HG03045 (cell line): ENCODE measurements around the gene RAB20.
"Not testable (repeated sequence)": the region's sequence is repeated elsewhere in the genome, so short reads cannot be mapped to it uniquely, and the experiment has no call there.

Experiments used
- ATAC-seq: cut with Tn5 transposase; IDR thresholded peaks from one replicate; pipeline ENCODE4 v1.9.1; 2021; ENCODE audit warnings: mild to moderate bottlenecking, moderate library complexity; ENCODE audit not compliant: unreplicated experiment

The RAB20 gene, protein sequence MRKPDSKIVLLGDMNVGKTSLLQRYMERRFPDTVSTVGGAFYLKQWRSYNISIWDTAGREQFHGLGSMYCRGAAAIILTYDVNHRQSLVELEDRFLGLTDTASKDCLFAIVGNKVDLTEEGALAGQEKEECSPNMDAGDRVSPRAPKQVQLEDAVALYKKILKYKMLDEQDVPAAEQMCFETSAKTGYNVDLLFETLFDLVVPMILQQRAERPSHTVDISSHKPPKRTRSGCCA

DNA sequence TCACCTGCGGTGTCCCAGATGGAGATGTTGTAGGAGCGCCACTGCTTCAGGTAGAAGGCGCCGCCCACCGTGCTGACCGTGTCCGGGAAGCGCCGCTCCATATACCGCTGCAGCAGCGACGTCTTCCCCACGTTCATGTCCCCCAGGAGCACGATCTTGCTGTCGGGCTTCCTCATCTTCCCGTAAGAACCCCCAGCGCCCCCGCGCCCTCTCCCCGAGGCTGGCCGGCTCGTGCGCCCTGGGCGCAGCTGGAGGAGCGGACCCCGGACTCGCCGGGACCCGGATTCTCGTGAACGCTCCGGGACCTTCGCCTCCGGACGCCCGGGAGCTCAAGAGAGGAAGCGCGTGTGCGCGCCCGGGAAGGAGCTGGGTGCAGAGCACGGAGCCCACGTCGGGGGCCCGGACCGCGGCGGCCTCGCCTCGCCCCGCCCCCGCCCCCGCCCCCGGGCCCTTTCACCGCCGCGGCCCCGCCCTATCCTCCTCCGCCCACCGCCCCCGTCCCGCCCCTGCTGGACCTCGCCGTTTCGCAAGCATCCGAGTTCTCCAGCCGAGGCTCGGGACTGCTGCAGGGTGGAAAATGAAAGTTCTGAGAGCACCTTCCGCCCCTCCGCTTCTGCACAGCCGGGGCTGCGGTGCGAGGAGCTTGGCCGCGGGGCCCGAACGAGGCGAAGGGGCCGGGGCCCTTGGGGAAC is at the start of gene RAB20:
Gene RAB20, minus strand, starts transcription at position 379 of the 692 bp plus-strand sequence. Its CDS starts 203 bp downstream, at position 176.
- ATAC-seq: peak; percentile 76

DNA sequence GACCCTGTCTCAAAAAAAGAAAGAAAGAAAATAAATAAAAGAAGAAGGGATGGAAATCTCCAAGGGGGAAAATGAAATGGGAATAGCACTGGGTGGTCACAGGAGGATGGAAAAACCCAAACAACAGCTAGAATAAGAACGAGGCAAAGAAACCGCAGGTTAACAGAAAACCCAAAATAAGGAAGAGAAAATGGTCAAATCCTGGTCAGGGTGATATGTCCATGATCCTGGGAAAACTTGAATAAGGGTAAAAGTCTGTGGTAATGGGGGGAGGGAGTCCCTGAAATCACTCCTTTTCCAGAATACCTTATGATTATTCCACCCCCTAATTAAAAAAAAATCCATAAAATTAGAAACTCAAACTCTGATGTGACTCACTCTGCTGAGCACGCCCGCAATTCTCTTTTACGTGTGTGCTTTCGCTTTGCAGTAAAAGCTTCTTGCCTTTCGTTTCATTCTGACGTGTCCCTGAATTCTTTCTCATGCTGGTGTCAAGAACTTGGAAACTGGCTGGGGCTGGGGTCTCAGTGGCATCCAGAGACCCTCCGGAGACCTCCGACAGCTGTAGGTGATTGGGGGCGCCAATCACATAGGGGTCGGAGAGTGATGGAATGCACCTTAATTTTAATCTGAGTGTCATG is 49.6 kb upstream of the RAB20 start:
- ATAC-seq: peak; percentile 45

GRCh38 chr13:110607675-110608224 is 46.2 kb upstream of the RAB20 start:
- no peak for ATAC-seq

DNA sequence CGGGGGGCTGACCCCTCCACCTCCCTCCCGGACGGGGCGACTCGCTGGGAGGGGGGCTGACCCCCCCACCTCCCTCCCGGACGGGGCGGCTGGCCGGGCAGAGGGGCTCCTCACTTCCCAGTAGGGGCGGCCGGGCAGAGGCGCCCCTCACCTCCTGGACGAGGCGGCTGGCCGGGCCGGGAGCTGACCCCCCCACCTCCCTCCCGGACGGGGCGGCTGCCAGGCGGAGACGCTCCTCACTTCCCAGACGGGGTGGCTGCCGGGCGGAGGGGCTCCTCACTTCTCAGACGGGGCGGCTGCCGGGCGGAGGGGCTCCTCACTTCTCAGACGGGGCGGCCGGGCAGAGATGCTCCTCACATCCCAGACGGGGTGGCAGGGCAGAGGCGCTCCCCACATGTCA is 44.8 kb upstream of the RAB20 start:
- ATAC-seq: not testable (repeated sequence)

GRCh38 chr13:110605132-110605531 is 43.6 kb upstream of the RAB20 start:
- no peak for ATAC-seq

DNA sequence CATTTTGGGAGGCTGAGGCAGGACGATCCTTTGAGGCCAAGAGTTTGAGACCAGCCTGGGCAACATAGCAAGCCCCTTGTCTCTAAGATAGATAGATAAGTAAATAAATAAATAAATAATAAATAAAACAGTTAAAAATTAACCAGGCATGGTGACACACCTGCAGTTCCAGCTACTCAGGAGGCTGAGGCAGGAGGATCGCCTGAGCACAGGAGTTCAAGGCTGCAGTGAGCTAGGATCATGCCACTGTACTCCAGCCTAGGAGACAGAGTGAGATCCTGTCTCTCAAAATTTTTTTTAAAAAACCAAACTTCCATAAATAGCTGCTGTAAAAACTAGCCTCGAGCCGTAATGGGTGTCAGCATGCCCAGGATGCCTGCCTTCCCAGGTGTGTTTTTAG is 39.5 kb upstream of the RAB20 start:
- no peak for ATAC-seq

GRCh38 chr13:110600261-110600819 is 38.8 kb upstream of the RAB20 start:
- ATAC-seq: no peak

DNA sequence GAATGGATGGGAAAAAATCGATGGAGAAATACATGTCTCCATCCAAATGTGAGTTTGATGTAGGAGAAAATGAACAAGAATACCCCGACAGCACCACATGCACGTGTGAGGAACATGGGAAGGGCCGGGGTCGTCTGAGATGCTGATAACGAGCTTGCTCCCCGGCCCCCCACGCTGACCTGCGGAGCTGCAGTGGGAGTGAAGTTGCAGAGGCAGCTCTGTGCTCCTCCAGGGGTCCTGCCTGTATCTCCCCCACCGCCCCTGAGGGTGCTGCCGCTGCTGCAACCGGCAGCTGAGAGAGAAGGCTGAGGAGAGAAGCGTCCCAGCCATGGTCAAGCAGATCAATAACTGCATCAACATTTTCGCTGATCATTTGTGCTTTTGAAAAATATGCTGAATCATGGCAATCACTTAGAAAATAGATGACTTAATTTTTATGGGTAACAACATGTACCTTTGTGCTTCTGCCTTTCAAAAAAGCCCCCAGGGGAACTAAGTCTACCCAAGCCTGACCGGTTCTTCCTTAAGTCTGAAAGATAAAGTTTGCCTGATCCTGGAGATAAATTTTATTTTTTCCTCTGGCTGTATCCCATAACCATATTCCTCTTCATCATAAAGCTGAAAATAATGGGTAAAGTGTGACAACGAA is 35.6 kb upstream of the RAB20 start:
- no peak for ATAC-seq

DNA sequence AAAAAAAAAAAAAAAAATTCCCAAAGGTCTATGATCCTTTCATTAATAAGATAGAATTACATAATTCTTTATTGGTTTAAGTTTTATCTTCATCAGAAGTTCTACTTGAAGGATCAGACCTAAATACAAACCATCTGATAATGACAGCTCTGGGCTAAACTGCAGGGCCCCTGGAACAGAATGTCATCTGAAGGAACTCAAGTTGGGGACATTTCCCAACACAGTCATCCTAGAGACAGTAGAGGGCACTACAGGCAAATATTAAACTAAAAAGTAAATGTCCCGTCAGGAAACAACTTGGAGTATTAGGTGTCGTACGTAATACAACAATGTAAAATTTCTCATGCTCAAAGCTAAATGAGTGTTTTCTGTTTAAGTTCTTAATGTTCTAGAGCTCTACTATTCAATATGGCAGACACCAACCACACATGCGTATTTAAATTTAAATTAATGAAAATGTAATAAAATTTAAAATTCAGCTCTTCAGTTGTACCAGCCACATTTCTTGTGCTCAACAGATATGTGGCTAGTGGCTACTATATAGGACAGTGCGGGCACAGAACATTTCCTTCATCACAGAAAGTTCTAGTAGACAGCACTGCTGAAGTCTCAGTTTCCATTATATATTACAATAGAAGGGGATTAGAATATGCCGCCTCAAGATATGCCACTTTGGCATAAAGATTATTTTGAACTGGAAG is 32.1 kb upstream of the RAB20 start:
- peak; percentile 73 for ATAC-seq

DNA sequence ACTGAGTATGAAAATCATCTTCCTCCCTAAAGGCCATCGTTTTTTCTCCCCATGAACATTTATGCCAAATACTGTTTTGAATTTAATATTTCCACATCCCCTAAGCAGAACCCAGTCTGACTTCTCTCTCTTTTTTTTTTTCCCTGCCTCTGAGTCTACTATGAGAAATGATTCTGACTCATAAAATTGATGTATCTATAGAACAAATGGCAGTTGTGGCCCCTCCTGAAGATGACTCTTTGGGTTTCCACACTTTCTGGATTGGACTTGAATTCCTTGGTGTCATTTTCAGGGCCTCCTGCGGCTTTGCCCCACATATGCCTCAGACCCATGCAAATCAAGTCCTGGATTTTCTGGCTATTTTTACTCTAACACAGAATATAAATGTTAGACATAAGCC is 31.1 kb upstream of the RAB20 start:
- no peak for ATAC-seq

- ATAC-seq: no peak
Measured at GRCh38 chr13:110590577-110590976, 29.1 kb upstream of the RAB20 start.

- no peak for ATAC-seq
Measured at GRCh38 chr13:110589793-110590390, 28.4 kb upstream of the RAB20 start.

GRCh38 chr13:110583178-110583865 is 21.8 kb upstream of the RAB20 start:
- no peak for ATAC-seq

DNA sequence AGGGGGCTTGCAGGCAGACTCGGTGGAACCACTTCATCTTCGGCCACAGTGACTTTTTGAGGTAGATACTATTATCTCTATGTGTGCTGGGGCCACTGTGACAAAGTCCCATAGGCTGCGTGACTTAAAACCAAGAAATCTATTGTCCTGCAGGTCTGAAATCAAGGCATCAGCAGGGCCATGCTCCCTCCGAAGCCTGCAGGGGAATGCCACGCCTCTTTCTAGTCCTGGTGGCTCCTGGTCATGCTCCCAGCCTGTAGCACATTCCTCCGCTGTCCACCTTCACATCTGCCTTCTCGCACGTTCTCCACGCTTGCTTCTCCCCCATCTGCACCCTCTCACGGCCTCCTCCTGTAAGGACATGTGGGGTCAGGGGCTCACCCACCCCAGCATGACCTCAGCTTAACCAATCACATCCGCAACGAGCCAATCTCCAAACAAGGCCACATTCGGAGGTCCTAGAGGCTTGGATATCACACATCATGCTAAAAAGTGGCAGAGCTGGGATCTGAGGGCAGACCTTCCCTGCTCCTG is 21.0 kb upstream of the RAB20 start:
- ATAC-seq: no peak

- ATAC-seq: no peak
Measured at GRCh38 chr13:110581506-110582185, 20.1 kb upstream of the RAB20 start.

GRCh38 chr13:110580800-110581199 is 19.3 kb upstream of the RAB20 start:
- ATAC-seq: no peak

GRCh38 chr13:110578363-110578762 is 16.8 kb upstream of the RAB20 start:
- ATAC-seq: no peak

DNA sequence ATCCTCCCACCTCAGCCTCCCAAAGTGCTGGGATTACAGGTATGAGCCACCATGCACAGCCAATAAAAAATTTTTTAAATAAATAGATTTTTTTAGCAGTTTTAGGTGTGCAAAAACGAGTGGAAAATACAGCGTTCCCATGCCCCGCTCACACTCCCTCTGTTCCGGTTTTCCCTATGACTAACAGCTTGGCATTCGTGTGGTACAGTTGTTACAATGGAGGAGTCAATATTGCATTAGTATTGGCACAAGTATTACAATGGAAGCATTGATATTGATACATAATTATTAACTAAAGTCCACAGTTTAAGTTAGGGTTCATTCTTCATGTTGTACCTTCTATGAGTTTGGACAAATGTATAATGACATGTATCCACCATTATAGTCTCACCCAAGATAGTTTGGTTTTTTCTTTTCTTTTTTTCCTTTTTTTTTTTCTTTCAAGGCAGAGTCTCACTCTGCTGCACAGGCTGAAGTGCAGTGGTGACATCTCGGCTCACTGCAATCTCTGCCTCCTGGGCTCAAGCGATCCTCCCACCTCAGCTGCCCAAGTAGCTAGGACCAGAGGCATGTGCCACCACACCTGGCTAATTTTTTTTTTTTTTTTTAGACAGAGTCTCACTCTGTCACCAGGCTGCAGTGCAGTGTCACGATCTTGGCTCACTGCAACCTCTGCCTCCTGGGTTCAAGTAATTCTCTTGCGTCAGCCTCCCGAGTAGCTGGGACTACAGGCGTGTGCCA is 15.4 kb upstream of the RAB20 start:
- ATAC-seq: no peak
